UCSD-AML1 (cell line): Measurements from ENCODE around the gene EHBP1L1.
A peak's percentile ranks its signal among the peaks of the same experiment; 100 is the strongest.
"Not testable (repeated sequence)": the region's sequence is repeated elsewhere in the genome, so short reads cannot be mapped to it uniquely, and the experiment has no call there.

Experiments
- DNase-seq: peaks from one replicate; lab custom pipeline; 2025; ENCODE audit not compliant: unreplicated experiment; lab: John Stamatoyannopoulos, UW

EHBP1L1 gene

GRCh38 chr11:65633390-65634108, 57.7 kb downstream of the EHBP1L1 start:
- no peak for DNase-seq

- no peak for DNase-seq
Observed at GRCh38 chr11:65634109-65634436, 58.2 kb downstream of the EHBP1L1 start.

GRCh38 chr11:65634440-65634839, 58.6 kb downstream of the EHBP1L1 start:
- DNase-seq = no peak

GRCh38 chr11:65634905-65635731, 59.3 kb downstream of the EHBP1L1 start:
- DNase-seq = no peak

- DNase-seq = no peak
Observed at GRCh38 chr11:65636108-65637031, 60.5 kb downstream of the EHBP1L1 start.

GRCh38 chr11:65637032-65637557, 61.2 kb downstream of the EHBP1L1 start:
- DNase-seq = no peak

GRCh38 chr11:65637794-65638419, 62.1 kb downstream of the EHBP1L1 start, which contains the start of gene SIPA1:
SIPA1 (plus strand) TSS chr11:65638101; CDS start chr11:65640922, 2,821 bp downstream.
- DNase-seq = peak; percentile 87

GRCh38 chr11:65639228-65639597, 63.4 kb downstream of the EHBP1L1 start:
- not testable (repeated sequence) for DNase-seq

- DNase-seq = peak; percentile 92
Observed at GRCh38 chr11:65639623-65640482, 64.0 kb downstream of the EHBP1L1 start.

- peak; percentile 92 for DNase-seq
Observed at GRCh38 chr11:65640483-65641296, 64.8 kb downstream of the EHBP1L1 start.

GRCh38 chr11:65641297-65642013, 65.6 kb downstream of the EHBP1L1 start:
- DNase-seq = no peak
